Tibial artery (tissue), 4 donors: ENCODE data around the gene ATG9B.

Experiments
- DNase-seq, 2 donors: peaks; one replicate each; pipeline ENCODE4 v3.0.0-alpha.2; 2019
- H3K27ac ChIP-seq, 2 donors: fragments of 200-600 bp; sonication (generic) in 1 of 2; 1 replicate in 1 of 2; 2 replicates in 1 of 2; pipeline ENCODE4 v1.5.1; 2018 to 2019; ENCODE audit warnings: mild to moderate bottlenecking in 1 of 2
- H3K27me3 ChIP-seq, 2 donors: fragments of 200-600 bp; sonication (generic) in 1 of 2; one replicate each; pipeline versions ENCODE4 v1.5.1 to v1.6.0; 2016 to 2019
- H3K36me3 ChIP-seq, 3 donors: fragments of 200-600 bp; sonication (generic) in 2 of 3; one replicate each; pipeline ENCODE4 v1.5.1; 2016 to 2019; ENCODE audit warnings: mild to moderate bottlenecking in 2 of 3
- H3K4me1 ChIP-seq, 4 donors: fragments of 200-600 bp; sonication (generic) in 2 of 4; 1 replicate in 3 of 4; 2 replicates in 1 of 4; pipeline ENCODE4 v1.5.1; 2016 to 2019
- H3K4me3 ChIP-seq, 2 donors: fragments of 200-600 bp; sonication (generic) in 1 of 2; 1 replicate in 1 of 2; 2 replicates in 1 of 2; pipeline ENCODE4 v1.5.1; 2018 to 2019; ENCODE audit warnings: mild to moderate bottlenecking in 2 of 2
- H3K9me3 ChIP-seq, 3 donors: fragments of 200-600 bp; sonication (generic) in 1 of 3; one replicate each; pipeline ENCODE4 v1.5.1; 2016 to 2019
- CTCF ChIP-seq, 2 experiments: fragments of 200-600 bp in 1 of 2; fragments of 450-650 bp in 1 of 2; IDR thresholded peaks; one replicate each; pipeline ENCODE4 v1.5.1; 2017 to 2019; ENCODE audit warnings: antibody characterized with exemption in 2 of 2, mild to moderate bottlenecking in 1 of 2, moderate library complexity in 1 of 2
- intact Hi-C: fragments of 100-400 bp; cut with DNase I; formaldehyde crosslinking; loops from one replicate; pipeline ENCODE4 v1.15.0; 2023; ENCODE audit warnings: low total_unique reads

ATG9B gene

GRCh38 chr7:151025924-151026671, 1.8 kb upstream of the ATG9B start:
- H3K4me1 ChIP-seq: peaks cover 0 to 12% (median 4%) of the 10 kb centered on the region in 4 donors
- H3K27ac ChIP-seq: no peak overlapping the region
- H3K27me3 ChIP-seq: peaks cover 0 to 18% of the 10 kb centered on the region in 2 donors
- H3K36me3 ChIP-seq: no peaks in the 10 kb centered on the region
- no peak overlapping the region for H3K4me3 ChIP-seq
- DNase-seq: no peak
- TF ChIP-seq CTCF (IDR thresholded peaks at IDR 0.05): no peak
- H3K9me3 ChIP-seq: no peaks in the 10 kb centered on the region
- intact Hi-C loops: no loop called here

- no peak for DNase-seq
- Histone ChIP-seq H3K36me3 (no peaks in the 10 kb centered on the region), H3K4me1 (peaks cover 0 to 12% (median 10%) of the 10 kb centered on the region in 4 donors), H3K27me3 (peaks cover 0 to 46% of the 10 kb centered on the region in 2 donors), H3K27ac (no peak overlapping the region), H3K4me3 (no peak overlapping the region), H3K9me3 (no peaks in the 10 kb centered on the region)
- intact Hi-C loops: no loop called here
- no peak for TF ChIP-seq CTCF (IDR thresholded peaks at IDR 0.05)
Observed at GRCh38 chr7:151023232-151023631, 1.1 kb downstream of the ATG9B start.

- no peak for DNase-seq
- TF ChIP-seq CTCF (IDR thresholded peaks at IDR 0.05): no peak
- Histone ChIP-seq H3K9me3 (no peaks in the 10 kb centered on the region), H3K4me3 (no peak overlapping the region), H3K27ac (no peak overlapping the region), H3K36me3 (no peaks in the 10 kb centered on the region), H3K27me3 (peaks cover 0 to 77% of the 10 kb centered on the region in 2 donors), H3K4me1 (peaks cover 0 to 19% (median 14%) of the 10 kb centered on the region in 4 donors)
- intact Hi-C loops: no loop called here
Observed at GRCh38 chr7:151020231-151020630, 4.1 kb downstream of the ATG9B start.

- intact Hi-C loops: loop anchor here (10.0 kb wide), 1 partner anchor 96 kb away; no protein-coding TSS in a partner anchor
- no peak for DNase-seq
- peaks cover 0 to 85% of the 10 kb centered on the region in 2 donors for H3K27me3 ChIP-seq
- H3K9me3 ChIP-seq: no peaks in the 10 kb centered on the region
- no peak overlapping the region for H3K27ac ChIP-seq
- H3K4me1 ChIP-seq: peaks cover 0 to 22% (median 15%) of the 10 kb centered on the region in 4 donors
- TF ChIP-seq CTCF (IDR thresholded peaks at IDR 0.05): no peak
- no peaks in the 10 kb centered on the region for H3K36me3 ChIP-seq
- H3K4me3 ChIP-seq: peak overlapping the region in 1 of 2 donors; percentile 35
Observed at GRCh38 chr7:151019130-151019447, 5.2 kb downstream of the ATG9B start.

DNA sequence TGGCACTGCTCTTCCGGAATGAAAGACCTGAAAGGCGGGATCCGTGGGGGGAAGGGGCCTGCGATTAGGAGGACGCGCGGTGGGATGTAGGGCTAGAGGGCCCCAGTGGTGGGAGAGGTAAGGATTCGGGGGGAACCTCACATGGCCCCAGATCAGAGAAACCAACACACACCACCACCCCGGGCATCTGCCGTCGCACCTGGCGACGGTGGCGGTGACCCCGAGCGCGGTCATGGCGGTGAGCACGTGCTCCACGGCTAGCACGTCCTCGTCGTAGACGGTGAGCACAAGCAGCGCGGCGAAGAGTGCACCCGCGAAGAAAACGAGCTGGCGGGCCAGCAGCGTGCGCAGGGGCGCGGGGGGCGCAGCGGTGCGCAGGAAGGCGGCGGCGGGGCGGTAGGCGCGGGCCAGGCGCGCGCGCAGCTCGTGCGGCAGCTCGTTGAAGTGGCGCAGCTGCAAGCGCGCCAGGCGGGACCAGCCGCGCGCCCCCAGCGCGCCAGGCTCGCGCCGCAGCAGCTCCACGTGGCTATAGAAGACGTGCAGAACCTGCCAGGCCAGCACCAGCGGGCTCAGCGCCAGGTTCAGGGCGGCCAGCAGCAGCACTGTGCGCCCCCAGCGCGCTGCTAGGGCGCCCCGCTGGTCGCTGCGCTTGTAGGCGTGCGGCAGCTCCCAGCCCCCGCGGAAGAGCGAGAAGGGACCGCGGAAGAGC, 5.7 kb downstream of the ATG9B start:
- H3K27me3 ChIP-seq: peaks cover 0 to 85% of the 10 kb centered on the region in 2 donors
- no peak overlapping the region for H3K27ac ChIP-seq
- no peak for TF ChIP-seq CTCF (IDR thresholded peaks at IDR 0.05)
- no peaks in the 10 kb centered on the region for H3K36me3 ChIP-seq
- DNase-seq: no peak
- no peaks in the 10 kb centered on the region for H3K9me3 ChIP-seq
- intact Hi-C loops: loop anchor here (10.0 kb wide), 1 partner anchor 96 kb away; no protein-coding TSS in a partner anchor
- H3K4me1 ChIP-seq: peaks cover 0 to 28% (median 21%) of the 10 kb centered on the region in 4 donors
- H3K4me3 ChIP-seq: peak overlapping the region in 1 of 2 donors; percentile 35
